AG09319 (cell line): ENCODE results near the gene RHBDD1.

Experiments
- DNase-seq: peaks from one replicate; pipeline ENCODE4 v3.0.0-alpha.2; 2010; ENCODE audit warnings: low read depth; ENCODE audit errors: extremely low read depth
- TF ChIP-seq, protein P1 (sequence below): IDR thresholded peaks from 2 replicates; pipeline ENCODE4 v1.5.1; 2011; ENCODE audit warnings: low read depth, mild to moderate bottlenecking, inconsistent platforms, low read length, moderate library complexity

RHBDD1 gene

DNA sequence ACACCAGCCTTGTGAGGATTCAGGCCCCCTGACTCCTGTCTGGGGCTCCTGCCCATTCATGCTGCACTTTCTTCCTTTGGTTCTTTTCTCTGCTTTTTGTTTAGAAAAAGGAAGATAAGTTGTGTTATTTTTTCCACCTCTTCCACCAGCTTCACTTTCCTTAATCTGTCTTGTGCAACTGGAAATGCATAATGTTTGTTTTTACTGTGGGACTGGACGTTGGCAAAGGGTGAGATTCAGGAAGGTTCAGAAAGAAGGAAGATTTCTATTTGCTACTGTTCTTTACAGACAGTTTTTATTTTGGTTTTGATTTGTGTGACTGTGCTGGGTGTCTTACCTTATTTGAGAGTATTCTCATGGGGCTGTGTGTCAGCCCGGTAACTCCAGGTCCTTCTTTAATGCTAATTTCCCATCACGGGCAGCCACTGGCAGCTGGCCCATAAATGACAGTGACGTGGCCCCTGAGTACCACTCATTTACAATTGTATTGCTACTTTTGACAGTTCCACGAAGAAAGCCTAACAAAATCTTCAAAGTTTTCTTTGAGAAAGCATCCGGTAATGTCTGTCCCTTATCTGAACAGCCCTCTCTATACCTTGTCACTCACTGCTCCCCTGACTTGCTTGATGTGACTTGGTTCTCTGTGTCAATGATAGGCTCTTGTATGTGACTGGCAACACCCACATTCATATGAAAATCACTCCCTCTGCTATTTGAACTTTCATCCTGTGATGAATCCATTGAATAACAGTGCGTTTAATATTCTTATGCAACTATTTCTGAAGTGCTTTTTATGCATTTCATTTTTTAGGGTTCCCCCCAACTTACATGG, 32.7 kb downstream of the RHBDD1 start:
- DNase-seq = no peak
- TF ChIP-seq, protein P1, sequence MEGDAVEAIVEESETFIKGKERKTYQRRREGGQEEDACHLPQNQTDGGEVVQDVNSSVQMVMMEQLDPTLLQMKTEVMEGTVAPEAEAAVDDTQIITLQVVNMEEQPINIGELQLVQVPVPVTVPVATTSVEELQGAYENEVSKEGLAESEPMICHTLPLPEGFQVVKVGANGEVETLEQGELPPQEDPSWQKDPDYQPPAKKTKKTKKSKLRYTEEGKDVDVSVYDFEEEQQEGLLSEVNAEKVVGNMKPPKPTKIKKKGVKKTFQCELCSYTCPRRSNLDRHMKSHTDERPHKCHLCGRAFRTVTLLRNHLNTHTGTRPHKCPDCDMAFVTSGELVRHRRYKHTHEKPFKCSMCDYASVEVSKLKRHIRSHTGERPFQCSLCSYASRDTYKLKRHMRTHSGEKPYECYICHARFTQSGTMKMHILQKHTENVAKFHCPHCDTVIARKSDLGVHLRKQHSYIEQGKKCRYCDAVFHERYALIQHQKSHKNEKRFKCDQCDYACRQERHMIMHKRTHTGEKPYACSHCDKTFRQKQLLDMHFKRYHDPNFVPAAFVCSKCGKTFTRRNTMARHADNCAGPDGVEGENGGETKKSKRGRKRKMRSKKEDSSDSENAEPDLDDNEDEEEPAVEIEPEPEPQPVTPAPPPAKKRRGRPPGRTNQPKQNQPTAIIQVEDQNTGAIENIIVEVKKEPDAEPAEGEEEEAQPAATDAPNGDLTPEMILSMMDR = no peak

DNA sequence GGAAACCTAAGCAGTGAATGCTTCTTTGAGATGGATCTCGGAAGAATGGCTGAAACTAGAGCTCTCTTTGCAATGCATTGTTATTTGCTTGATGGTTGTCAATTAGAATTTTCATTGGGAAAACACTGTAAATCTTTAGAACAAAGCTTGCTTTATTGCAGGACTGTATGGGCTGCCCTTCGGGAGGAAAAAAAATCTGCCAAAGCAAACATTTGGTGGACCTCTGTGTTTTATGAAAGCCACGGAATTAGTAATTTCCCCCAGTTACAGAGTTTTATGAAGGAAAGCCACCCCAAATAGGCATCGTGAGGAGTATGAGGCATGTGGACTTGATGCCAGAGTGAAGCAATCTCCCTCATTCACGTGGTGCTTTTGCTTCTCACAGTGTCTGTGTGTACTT, 33.5 kb downstream of the RHBDD1 start:
- no peak for DNase-seq
- TF ChIP-seq, protein P1 = no peak

DNA sequence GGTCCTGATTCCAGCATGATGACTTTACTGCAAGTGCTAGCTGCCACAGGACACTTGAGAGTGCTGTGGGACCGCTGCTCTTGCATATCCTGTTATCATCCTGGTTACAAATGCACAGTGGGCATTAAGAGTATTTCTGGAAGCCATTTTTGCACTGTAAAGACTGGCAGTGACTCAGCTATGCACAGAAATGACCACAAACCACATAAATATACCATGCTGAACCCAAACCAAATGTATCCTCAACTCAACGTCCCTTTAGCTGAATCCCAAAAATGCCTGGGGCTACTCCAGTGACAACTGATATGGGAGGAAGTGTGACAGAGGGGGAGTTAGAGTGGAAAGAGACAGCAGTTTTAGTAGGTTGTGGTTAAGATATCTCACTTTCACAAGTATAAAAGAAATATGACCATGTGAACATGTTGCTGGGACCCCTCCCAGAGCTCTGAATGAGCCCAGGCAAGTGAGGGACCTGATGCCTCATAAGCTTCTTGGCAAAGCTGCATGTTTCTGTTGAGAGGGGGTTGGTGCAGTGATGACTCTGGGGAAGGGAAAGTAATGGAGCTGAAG, 37.3 kb downstream of the RHBDD1 start:
- DNase-seq = no peak
- TF ChIP-seq, protein P1 = no peak; the same call in 1 of the 2 replicates

DNA sequence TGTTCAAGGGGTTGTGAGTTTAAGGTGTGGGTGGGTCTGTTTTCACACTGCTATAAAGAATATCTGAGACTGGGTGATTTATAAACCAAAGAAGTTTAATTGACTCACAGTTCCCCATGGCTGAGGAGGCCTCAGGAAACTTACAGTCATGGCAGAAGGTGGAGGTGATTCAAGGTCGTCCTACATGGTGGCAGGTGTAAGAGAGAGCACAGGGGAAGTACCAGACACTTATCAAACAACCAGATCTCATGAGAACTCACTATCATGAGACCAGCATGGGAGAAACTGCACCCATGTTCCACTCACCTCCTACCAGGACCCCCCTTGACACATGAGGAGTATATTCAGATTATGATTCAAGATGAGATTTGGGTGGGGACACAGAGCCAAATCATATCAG, 38.0 kb downstream of the RHBDD1 start:
- TF ChIP-seq, protein P1 = no peak
- no peak for DNase-seq

DNA sequence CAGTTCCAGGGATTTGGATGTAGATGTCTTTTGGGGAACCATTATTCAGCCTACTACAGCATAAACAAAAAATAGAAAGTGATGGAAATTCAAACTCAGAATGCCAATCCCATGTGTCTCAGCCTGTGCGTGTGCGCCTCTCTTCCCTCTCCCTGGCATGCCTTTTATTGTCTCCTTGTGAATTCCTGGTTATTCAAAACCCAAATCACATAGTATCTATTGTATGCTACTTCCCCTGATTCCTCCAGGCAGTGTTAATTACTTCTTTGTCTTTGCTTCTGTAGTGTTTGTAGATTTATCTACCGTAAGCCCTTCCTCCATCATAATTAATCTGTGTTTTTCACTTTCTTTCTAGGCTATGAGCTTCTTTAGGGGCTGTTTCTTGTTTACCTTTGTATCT, 38.9 kb downstream of the RHBDD1 start:
- DNase-seq = no peak

DNA sequence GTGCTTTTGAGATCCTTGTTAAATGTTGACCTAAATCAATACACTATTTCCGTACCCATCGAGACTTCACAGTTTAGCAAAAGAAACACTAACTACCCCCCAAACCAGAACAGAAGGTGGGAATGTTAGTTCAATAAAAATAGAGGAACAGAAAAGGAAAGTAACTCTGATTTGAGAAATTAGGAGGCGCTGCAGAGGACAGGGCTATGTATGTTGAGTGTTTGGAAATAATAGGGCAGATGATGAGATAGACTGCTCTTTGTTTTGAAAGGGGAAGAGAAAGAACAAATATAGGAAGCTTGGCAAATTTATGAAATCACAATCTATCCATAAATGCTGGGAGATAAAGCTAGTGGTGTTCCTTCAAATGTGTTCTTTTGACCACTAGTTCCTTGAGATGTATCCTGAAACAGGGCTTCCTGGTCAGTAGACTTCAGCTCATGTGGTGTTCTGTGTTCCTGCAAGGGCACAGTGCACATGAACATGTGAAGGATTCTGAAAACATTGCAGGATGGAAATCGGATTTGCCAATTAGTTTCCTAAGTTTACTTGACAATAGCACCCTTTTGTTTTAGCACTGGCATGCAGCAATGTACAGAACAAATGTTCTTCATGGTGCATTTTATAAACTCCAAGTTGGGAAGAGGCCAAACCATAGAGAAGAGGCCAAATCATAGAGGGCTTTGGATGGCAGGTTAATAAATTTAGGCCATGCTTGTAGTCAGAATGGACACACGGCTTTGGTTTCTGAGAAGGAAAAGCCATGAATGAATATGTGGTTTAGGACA, 39.8 kb downstream of the RHBDD1 start:
- TF ChIP-seq, protein P1 = no peak
- no peak for DNase-seq

More for the DNA sequence above, 38.9 kb downstream of the RHBDD1 start:
- TF ChIP-seq, protein P1 = no peak

DNA sequence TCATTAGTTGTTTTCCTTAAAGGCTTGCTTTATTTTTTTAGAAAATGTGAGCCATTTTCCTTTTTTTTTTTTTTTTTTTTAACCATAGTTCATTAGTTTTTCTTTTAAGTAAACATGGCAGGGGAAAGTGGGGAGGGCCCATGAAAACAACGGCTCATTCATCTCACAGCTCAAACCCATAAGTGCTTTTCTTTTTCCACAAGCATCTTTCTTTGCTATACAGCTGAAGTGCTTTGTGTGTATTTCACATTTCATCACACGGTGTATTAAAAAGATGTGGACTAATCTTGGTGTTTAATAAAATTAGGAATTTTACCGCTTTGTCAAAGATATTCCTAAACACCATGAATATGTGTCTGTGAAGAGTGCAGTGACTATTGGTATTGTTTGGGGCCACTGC, 41.6 kb downstream of the RHBDD1 start:
- TF ChIP-seq, protein P1 = no peak
- no peak for DNase-seq
